B cell (primary cell): ENCODE results near the gene CDRT15. TPM values are rescaled to one million over a fixed set of nuclear protein-coding genes. Genes with fewer than 3 reads are reported as not detected.

Source experiments
- ATAC-seq: fragments of 200-7000 bp; cut with Tn5 transposase; one replicate; pipeline ENCODE4 v1.10.0; 2021; ENCODE audit warnings: low read depth, mild to moderate bottlenecking, moderate number of reproducible peaks, moderate library complexity
- CTCF ChIA-PET: fragments of 350-600 bp; sonication (Branson Sonifier 250); formaldehyde crosslinking; loops from one replicate; lab custom pipeline; 2021; ENCODE audit warnings: antibody characterized with exemption, inconsistent platforms; lab: Charles Lee
- POLR2A ChIA-PET: fragments of 350-600 bp; sonication (Branson Sonifier 250); formaldehyde crosslinking; loops from one replicate; lab custom pipeline; 2021; ENCODE audit warnings: antibody characterized with exemption; lab: Charles Lee
- DNase-seq: peaks from one replicate; pipeline ENCODE4 v3.0.0; 2013
- H2AFZ ChIP-seq: 2 replicates; pipeline ENCODE4 v1.6.1; 2012; ENCODE audit warnings: mild to moderate bottlenecking, low read depth, low read length; ENCODE audit not compliant: insufficient read depth, poor library complexity, severe bottlenecking
- H3K27ac ChIP-seq, 2 donors: 1 replicate in 1 of 2; 2 replicates in 1 of 2; pipeline ENCODE4 v1.5.1; 2012 to 2013; ENCODE audit warnings: low read length in 2 of 2, mild to moderate bottlenecking in 2 of 2, moderate library complexity in 1 of 2
- H3K27me3 ChIP-seq, 4 experiments: fragments of 200-600 bp in 1 of 4; sonication (generic) in 1 of 4; replicated peaks in 1 of 4; 1 replicate in 2 of 4; 2 replicates in 2 of 4; pipeline versions ENCODE4 v1.6.1 to v1.7.0; 2013 to 2016; ENCODE audit warnings: low read length in 3 of 4, mild to moderate bottlenecking in 2 of 4, mixed read lengths in 1 of 4, moderate library complexity in 1 of 4; ENCODE audit not compliant: insufficient read depth in 4 of 4, control insufficient read depth in 3 of 4; ENCODE audit errors: control extremely low read depth in 1 of 4
- H3K36me3 ChIP-seq, 2 experiments: replicated peaks in 1 of 2; 1 replicate in 1 of 2; 2 replicates in 1 of 2; pipeline versions ENCODE4 v1.6.1 to v1.7.1; 2013; ENCODE audit warnings: low read length in 1 of 2; ENCODE audit not compliant: insufficient read depth in 2 of 2, control insufficient read depth in 1 of 2; ENCODE audit errors: control extremely low read depth in 1 of 2, extremely low read depth in 1 of 2
- H3K4me1 ChIP-seq, 2 donors: fragments of 200-600 bp in 1 of 2; sonication (generic) in 1 of 2; 1 replicate in 1 of 2; 2 replicates in 1 of 2; pipeline versions ENCODE4 v1.5.1 to v1.6.1; 2013 to 2017; ENCODE audit warnings: low read length in 2 of 2; ENCODE audit not compliant: control insufficient read depth in 2 of 2, insufficient read depth in 2 of 2
- H3K4me2 ChIP-seq: replicated peaks from 2 replicates; pipeline ENCODE3; 2012; ENCODE audit warnings: mild to moderate bottlenecking, low read depth, low read length; ENCODE audit not compliant: poor library complexity, severe bottlenecking
- H3K4me3 ChIP-seq, 5 experiments: fragments of 200-600 bp in 1 of 5; sonication (generic) in 1 of 5; 1 replicate in 3 of 5; 2 replicates in 2 of 5; pipeline versions ENCODE4 v1.5.1 to v1.7.0; 2011 to 2016; ENCODE audit warnings: low read length in 4 of 5, mild to moderate bottlenecking in 4 of 5, low read depth in 2 of 5, control low read depth in 1 of 5, moderate library complexity in 1 of 5; ENCODE audit not compliant: insufficient read depth in 1 of 5; ENCODE audit errors: control extremely low read depth in 1 of 5, extremely low read depth in 1 of 5
- H3K79me2 ChIP-seq: fragments of 200-600 bp; sonication (generic); one replicate; pipeline ENCODE4 v1.6.0; 2016; ENCODE audit warnings: low read length; ENCODE audit not compliant: control insufficient read depth, insufficient read depth
- H3K9ac ChIP-seq: fragments of 200-600 bp; sonication (generic); 2 replicates; pipeline ENCODE4 v1.6.1; 2017; ENCODE audit warnings: mild to moderate bottlenecking, low read length, moderate library complexity
- H3K9me3 ChIP-seq, 3 donors: one replicate each; pipeline versions ENCODE4 v1.6.1 to v1.7.1; 2013; ENCODE audit warnings: low read length in 2 of 3; ENCODE audit not compliant: control insufficient read depth in 2 of 3, insufficient read depth in 1 of 3; ENCODE audit errors: control extremely low read depth in 1 of 3
- H4K20me1 ChIP-seq: 2 replicates; pipeline ENCODE4 v1.6.0; 2012; ENCODE audit warnings: mild to moderate bottlenecking, low read length; ENCODE audit not compliant: insufficient read depth, control insufficient read depth, poor library complexity, severe bottlenecking
- H3K27ac Mint-ChIP-seq: one replicate; pipeline ENCODE4 v1.8.0; 2021; ENCODE audit warnings: mixed read lengths
- H3K27me3 Mint-ChIP-seq: one replicate; pipeline ENCODE4 v1.8.0; 2021; ENCODE audit warnings: mixed read lengths
- H3K4me1 Mint-ChIP-seq: one replicate; pipeline ENCODE4 v1.8.0; 2021; ENCODE audit warnings: mixed read lengths
- H3K4me3 Mint-ChIP-seq: one replicate; pipeline ENCODE4 v1.8.0; 2021; ENCODE audit warnings: mixed read lengths
- H3K9me3 Mint-ChIP-seq: one replicate; pipeline ENCODE4 v1.8.0; 2022; ENCODE audit warnings: mixed read lengths; ENCODE audit not compliant: insufficient read depth
- EZH2 ChIP-seq: IDR thresholded peaks from 2 replicates; pipeline ENCODE4 v1.6.1; 2012; ENCODE audit warnings: borderline replicate concordance, low read depth, mild to moderate bottlenecking, moderate library complexity, low read length; ENCODE audit not compliant: insufficient read depth, poor library complexity, severe bottlenecking
- WGBS: methylation state at CpG from one replicate; pipeline ENCODE4 v1.1.5; 2013; ENCODE audit warnings: missing lambda C conversion rate; ENCODE audit not compliant: insufficient coverage; 5-methylcytosine and 5-hydroxymethylcytosine counted together
- intact Hi-C: fragments of 100-400 bp; cut with micrococcal nuclease; formaldehyde crosslinking; loops from one replicate; pipeline ENCODE4 v1.10.0; 2022
- polyA plus RNA-seq: library from polyadenylated mRNA; depleted of rRNA; stranded (reverse); fragments of >200 nt; gene quantifications from 2 replicates; pipeline ENCODE4 v1.2.3, GENCODE V29; 2012
- total RNA-seq, 2 donors: library from RNA; stranded (reverse); fragments of 120-200 nt in 1 of 2; gene quantifications; 1 replicate in 1 of 2; 2 replicates in 1 of 2; pipeline versions ENCODE4 v1.2.3 to v1.2.4, GENCODE V29; 2013 to 2022
- TF ChIP-seq, protein P1 (sequence below): fragments of 200-600 bp; IDR thresholded peaks from one replicate; pipeline ENCODE4 v1.8.0; 2022; ENCODE audit warnings: antibody characterized with exemption, mild to moderate bottlenecking

Gene CDRT15
- total and polyA plus RNA-seq, 2 donors (not counting 1 experiment from before 2014, with no cell fraction given) = not detected

DNA sequence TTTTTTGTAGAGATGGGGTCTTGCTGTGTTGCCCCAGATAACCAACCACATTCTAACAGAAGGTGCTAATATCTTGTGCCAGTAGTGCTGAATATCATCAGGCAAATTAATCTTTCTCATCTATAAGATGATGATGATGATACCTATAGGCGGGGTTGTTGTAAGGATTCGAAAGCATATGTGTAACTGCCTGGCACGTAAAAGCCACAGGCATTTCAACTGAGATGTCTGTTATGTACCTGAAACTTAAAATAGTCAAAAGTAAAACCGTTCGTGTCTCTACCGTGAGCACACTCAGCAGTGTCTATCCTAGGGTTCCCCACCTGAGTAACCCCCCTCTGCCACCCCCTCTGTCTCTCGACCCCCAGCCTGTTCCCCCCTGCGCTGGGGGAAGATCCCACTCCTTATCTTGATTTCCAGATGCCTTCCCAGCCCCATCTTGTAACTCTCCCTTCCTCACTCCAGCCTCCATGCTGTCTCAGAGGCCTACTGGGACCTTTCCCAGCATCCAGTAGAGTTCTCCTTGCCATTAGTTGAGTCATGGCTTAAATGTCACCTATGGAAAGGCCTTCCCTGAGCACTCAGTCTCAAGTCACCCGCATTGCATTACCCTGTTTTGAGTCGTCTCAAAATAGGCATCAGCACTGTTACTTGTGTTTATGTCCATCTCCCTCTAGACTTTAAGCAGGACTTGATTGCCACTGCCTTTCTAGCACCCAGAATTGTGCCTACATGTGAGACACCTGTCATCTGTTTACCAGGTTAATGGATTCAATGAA is 34.1 kb downstream of the CDRT15 start:
- CTCF ChIA-PET = no interaction called here
- peaks cover 5% of the 10 kb centered on the region for H3K27me3 Mint-ChIP-seq
- no peaks in the 10 kb centered on the region for H3K4me1 Mint-ChIP-seq
- Histone ChIP-seq H3K27ac (no peak overlapping the region), H3K4me3 (no peak overlapping the region), H3K79me2 (no peaks in the 10 kb centered on the region), H3K4me2 (no peak overlapping the region), H3K36me3 (peaks cover 0 to 16% of the 10 kb centered on the region in 2 experiments), H3K27me3 (peaks cover 0 to 8% (median 1%) of the 10 kb centered on the region in 4 experiments), H4K20me1 (peaks cover 24% of the 10 kb centered on the region), H3K9me3 (peaks cover 0 to 1% (median 0%) of the 10 kb centered on the region in 3 donors), H3K4me1 (no peaks in the 10 kb centered on the region), H3K9ac (no peak overlapping the region), H2AFZ (no peak overlapping the region)
- DNase-seq (no peak), ATAC-seq (no peak)
- intact Hi-C loops = no loop called here
- no peak for TF ChIP-seq EZH2
- TF ChIP-seq, protein P1, sequence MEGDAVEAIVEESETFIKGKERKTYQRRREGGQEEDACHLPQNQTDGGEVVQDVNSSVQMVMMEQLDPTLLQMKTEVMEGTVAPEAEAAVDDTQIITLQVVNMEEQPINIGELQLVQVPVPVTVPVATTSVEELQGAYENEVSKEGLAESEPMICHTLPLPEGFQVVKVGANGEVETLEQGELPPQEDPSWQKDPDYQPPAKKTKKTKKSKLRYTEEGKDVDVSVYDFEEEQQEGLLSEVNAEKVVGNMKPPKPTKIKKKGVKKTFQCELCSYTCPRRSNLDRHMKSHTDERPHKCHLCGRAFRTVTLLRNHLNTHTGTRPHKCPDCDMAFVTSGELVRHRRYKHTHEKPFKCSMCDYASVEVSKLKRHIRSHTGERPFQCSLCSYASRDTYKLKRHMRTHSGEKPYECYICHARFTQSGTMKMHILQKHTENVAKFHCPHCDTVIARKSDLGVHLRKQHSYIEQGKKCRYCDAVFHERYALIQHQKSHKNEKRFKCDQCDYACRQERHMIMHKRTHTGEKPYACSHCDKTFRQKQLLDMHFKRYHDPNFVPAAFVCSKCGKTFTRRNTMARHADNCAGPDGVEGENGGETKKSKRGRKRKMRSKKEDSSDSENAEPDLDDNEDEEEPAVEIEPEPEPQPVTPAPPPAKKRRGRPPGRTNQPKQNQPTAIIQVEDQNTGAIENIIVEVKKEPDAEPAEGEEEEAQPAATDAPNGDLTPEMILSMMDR = no peak
- no peaks in the 10 kb centered on the region for H3K9me3 Mint-ChIP-seq
- WGBS = 91% methylated on average over 7 of the region's 10 CpGs
- POLR2A ChIA-PET = no interaction called here
- no peak overlapping the region for H3K4me3 Mint-ChIP-seq
- H3K27ac Mint-ChIP-seq = no peak overlapping the region

DNA sequence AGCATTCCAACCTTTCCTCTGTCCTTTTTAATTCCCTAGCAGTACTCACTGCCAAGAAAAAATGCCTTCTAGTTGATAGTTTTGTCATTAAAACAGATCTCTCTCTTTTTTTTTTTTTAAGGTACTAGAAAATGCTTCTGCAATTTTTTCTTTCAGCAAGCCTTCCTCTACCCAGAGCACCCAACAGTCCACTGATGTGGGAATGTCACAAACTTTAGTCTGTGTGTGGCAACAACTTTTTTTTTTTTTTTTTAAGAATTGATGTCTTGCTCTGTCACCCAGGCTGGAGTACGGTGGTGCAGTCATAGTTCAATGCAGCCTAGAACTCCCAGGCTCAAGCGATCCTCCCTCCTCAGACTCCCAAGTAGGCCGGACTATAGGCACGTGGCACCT is 34.7 kb downstream of the CDRT15 start:
- peaks cover 0 to 1% (median 0%) of the 10 kb centered on the region in 3 donors for H3K9me3 ChIP-seq
- Mint-ChIP-seq H3K4me3 (no peak overlapping the region), H3K9me3 (no peaks in the 10 kb centered on the region), H3K27me3 (peaks cover 8% of the 10 kb centered on the region), H3K27ac (no peak overlapping the region), H3K4me1 (no peaks in the 10 kb centered on the region)
- H4K20me1 ChIP-seq = peaks cover 29% of the 10 kb centered on the region
- POLR2A ChIA-PET = no interaction called here
- H3K4me2 ChIP-seq = no peak overlapping the region
- no peak overlapping the region for H3K9ac ChIP-seq
- no peak overlapping the region for H3K27ac ChIP-seq
- CTCF ChIA-PET = no interaction called here
- peaks cover 0 to 11% of the 10 kb centered on the region in 2 experiments for H3K36me3 ChIP-seq
- TF ChIP-seq EZH2 = no peak
- TF ChIP-seq, protein P1 = no peak
- WGBS = no CpG with 5 or more reads among the region's 4 CpGs
- H3K79me2 ChIP-seq = no peaks in the 10 kb centered on the region
- H2AFZ ChIP-seq = no peak overlapping the region
- intact Hi-C loops = no loop called here
- no peak overlapping the region for H3K4me3 ChIP-seq
- no peaks in the 10 kb centered on the region for H3K4me1 ChIP-seq
- no peak for ATAC-seq
- DNase-seq = no peak
- peaks cover 0 to 8% (median 1%) of the 10 kb centered on the region in 4 experiments for H3K27me3 ChIP-seq
